T-helper 2 cell (primary cell): Measurements from ENCODE around the gene ZNF749.
A peak's percentile ranks its signal among the peaks of the same experiment; 100 is the strongest.

Source experiments
- DNase-seq, 5 experiments: peaks; one replicate each; pipeline versions ENCODE4 v3.0.0 to v3.0.0-alpha.2; 2012 to 2022
- total RNA-seq, 2 donors: gene quantifications; one replicate each; lab custom pipeline; 2026; lab: John Stamatoyannopoulos, UW

ZNF749 gene
- 5.6 to 13.9 reads per million in 2 donors for total RNA-seq

DNA sequence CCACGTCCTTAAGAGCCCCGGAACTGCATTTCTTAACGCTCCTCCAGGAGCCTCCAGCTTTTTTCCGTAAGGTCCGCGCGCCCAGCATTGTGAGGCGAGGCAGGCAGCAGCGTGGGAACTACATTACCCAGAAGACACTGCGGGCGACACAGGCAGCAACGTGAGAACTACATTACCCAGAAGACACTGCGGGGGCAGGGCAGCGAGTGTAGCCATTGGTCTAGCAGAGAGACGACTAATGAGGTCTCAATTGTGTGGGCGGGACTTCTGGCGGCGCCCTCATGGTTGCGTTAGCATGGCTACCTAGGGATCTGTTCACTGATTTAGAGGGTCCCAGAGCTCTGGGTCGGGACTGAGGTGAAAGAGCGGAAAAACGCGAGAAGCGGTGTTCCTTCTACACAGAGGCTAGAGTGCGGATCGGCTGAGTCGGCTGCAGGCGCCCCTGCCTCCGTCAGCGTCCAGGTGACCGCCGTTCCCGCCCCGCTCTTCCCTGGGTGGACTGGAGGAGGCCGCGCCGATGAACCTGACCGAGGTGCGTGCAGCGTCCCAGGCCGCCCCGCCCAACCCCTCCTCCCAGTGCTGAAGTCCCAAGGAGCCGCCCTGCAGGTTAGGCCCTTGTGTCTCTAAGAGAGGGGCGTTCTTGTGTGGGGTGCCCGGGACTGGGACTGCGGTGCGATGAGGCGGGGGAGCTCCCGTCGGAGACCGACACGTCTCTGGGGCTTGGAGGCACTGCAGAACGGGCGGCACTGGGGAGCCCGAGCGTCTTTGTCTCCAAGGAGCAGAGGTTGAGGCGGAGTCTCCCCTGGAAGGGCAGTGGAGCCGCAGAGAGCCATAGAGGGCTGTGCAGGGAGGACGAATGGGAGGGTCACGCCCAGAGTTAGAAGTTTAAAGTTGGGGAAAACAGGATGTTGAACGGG, at the start of gene ZNF749:
ZNF749 (plus strand) TSS at position 264 of the 917 bp plus-strand sequence; CDS start at position 518, 254 bp downstream.
- peak; percentile 75 to 98 (median 95) for DNase-seq

DNA sequence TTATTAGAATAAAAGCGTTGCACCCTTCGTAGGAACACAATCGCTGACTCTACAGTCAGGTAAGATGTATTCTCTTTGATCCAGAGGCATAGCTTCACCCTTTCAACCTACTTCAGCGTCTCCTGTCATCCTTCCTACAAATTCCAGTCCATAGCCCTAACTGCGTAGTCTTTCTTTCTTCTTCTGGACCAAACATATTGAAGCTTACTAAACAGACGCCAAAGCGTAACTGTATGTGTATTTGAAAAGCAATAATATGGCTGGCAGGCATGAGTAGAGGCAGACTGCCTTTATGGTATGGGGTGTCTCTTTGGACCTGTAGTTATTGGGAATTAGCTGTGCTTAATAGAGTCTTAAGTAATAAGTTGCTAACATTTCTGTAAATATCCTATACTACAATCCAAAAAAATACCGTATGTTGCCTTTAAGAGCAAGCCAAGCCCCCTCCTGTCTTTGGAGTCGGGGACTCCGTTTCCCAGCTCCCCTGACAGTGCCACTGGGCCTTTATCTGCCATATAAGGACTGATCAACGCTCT, 45.9 kb upstream of the ZNF749 start:
- no peak for DNase-seq

DNA sequence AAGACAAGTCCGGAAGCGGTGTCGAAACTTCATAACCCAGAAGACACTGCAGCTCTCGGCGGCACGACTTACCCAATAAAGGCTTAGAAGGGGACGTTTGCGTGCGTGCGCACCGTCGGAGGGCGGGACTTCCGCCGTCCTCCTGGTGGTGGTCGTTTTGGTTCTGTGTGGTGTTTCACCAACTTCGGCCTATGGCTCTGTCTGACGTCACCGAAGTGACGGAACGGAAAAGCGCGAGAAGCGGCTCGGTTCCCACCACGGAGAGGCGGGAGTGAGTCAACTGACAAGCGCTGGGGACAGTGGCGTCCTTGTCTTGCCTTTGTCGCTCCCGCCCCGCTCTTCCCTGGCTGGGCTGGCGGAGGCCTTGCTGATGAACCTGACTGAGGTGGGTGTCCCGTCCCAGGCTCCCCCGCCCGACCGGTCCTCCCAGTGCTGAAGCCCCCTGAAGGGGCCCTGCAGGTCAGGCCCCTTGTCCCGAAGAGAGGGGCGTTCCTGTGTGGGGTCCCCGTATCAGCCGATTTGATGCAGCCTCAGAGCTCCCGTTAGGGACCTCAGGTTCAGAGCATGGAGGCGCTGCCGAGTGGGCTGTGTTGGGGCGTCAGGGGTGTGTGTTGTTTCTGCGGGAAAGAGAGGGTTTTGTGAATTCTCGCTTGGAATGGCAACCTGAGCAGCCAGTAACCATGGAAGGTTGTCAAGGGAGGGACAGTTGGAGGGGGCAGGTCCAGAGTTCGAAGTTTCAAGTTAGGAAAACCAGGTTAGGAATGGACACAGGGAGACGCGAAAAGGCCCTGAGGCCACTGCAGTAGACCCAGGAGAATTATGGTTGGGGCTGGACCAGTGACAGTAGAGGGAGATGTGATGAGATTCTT, 45.2 kb upstream of the ZNF749 start, which contains the start of gene ZNF548:
ZNF548 (plus strand) TSS at position 125 of the 869 bp plus-strand sequence; CDS start at position 371, 246 bp downstream.
- DNase-seq, result peak; percentile 93 to 99 (median 97)

DNA sequence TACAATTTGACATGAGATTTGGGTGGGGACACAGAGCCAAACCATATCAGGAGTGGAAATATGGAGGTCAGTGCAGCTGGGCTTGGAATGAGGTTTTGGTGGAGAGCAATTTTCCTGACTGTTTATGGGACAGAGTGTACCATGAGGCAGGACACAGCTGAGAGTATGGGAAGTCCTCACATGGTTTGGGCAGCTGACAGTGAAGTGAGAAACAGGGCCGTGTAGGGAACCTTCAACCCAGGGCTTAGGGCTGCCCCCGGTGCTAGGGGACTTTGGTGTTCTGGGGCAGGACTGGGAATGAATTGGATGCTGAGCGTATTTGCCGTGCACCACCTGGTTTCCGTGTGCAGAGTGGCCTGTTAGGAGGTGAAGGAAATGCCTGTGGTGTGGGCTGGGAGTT, 39.4 kb upstream of the ZNF749 start:
- no peak for DNase-seq

DNA sequence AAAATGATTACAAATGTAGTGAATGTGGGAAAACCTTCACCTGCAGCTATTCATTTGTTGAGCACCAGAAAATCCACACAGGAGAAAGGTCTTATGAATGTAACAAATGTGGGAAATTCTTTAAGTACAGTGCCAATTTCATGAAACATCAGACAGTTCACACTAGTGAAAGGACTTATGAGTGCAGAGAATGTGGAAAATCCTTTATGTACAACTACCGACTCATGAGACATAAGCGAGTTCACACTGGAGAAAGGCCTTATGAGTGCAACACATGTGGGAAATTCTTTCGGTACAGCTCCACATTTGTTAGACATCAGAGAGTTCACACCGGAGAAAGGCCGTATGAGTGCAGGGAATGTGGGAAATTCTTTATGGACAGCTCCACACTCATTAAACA, 36.3 kb upstream of the ZNF749 start:
- DNase-seq, result no peak

DNA sequence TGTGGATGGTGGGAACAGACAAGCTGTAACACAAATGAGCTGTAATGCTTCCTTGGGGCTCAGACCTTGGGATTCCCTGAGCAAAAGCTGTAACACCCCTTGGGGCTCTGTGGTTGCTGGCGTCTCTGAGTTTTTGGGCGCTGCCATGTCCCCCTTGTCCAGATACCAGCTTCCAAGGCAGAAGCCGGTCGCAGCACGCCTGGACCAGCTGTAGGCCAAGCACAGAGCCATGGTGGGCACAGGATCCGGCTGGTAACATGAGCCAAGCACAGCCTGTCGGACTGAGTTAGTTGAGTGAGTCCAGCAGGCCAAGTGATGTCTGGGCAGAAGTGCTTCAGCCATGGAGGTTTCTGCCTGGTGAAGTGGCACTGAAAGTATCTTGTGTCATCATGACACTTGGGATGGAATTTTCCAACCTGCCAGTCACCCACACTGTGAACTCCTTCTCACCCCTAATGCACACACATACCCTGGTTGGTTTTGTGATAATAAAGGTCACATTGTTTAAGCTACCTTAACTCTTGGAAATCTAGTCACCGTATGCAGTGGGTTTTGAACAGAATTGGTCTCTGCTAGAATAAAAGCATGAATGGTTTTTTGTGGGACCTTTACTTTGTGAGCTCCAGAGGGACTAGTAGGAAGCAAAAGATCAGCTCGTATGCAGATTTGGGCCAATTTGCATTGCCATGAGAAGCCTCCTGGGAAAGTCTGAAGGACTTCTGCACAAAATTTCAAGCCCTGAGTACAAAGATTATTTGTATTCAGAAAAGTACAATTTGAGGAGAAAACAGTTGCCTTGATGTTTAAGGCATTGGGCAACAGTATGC, 31.2 kb upstream of the ZNF749 start:
- DNase-seq, result no peak

DNA sequence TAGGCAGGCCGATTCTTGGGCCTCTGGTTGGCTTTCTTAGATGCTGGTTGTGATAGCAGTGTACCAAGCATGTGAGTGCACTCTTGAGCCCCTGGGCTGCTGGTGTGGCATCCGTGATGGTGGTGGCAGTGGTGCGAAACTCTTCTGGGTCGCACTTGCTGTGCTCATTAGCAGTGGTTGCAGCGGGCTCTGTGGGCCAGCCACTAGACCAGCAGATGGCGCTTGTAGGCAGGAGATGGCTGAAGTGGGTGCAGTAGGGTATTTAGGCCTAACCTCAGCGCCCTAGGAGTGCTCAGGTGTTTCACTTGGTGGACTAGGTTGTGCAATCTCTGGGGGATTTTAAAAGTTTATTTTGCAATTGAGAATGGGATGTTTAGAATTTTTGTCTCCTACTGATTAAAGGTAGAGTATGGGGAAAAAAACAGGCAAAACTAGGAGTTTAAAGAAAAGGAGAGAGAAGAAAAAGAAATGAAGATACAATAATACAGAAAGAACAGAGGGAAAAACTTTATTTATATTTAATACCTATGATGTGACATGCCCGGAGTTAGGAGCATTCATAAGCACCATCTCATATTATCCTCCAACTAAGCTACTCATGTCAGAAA, 28.5 kb upstream of the ZNF749 start:
- peak; percentile 21 to 69 (median 47) for DNase-seq

DNA sequence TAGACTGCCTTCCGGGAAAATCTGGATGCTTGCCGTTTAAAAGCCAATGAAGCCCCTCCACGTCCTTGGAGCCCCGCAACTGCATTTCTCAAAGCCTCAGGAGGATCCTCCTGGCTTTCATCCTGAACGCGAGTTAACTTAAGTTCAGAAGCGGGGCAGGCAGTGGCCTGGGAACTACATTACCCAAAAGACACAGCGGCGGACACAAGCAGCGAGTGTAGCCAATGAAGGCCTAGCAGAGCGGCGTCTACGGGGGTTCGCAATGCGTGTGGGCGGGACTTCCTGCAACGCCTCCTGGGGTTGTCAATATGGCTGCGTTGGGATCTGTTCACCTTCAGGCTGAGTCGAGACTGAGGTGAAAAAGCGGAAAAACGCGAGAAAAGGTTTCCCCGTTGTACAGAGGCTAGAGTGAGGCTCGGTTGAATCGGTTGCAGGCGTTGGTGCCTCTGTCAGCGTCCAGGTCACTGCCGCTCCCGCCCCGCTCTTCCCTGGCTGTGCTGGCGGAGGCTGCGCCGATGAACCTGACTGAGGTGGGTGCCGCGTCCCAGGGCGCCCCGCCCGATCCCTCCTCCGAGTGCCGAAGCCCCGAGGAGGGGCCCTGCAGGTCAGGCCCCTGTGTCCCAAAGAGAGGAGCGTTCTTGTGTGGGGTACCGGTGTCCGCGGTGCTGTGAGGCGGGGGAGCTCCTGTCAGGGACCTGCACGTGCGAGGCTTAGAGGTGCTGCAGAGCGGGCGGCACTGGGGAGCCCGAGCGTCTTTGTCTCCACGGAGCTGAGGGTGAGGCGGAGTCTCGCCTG, 24.1 kb upstream of the ZNF749 start, which contains the start of gene ZNF17:
ZNF17 (plus strand) TSS at position 285 of the 795 bp plus-strand sequence. CDS start 2,455 bp downstream, outside the sequence.
- DNase-seq, result peak; percentile 77 to 96 (median 89)

DNA sequence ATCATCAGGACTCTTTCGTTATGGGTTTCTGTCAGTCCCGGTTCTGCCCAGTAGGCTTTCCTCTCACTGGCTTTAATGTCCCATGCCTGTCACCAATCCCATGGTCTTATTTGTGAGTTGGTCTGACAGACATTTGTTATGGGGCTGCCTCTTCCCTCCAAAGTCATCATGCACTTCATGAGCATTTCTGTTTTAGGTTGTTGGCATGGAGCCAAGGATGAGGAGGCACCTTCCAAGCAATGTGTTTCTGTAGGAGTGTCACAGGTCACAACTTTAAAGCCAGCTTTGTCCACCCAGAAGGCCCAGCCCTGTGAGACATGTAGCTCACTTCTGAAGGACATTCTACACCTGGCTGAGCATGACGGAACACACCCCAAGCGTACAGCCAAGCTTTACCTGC, 15.7 kb upstream of the ZNF749 start:
- DNase-seq, result no peak

DNA sequence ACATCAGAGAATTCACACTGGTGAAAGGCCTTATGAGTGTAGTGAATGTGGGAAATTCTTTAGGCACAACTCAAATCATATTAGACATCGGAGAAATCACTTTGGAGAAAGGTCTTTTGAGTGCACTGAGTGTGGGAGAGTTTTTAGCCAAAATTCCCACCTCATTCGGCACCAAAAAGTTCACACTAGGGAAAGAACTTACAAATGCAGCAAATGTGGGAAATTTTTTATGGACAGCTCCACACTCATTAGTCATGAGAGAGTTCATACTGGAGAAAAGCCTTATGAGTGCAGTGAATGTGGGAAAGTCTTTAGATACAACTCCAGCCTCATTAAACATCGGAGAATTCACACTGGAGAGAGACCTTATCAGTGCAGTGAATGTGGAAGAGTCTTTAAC, 14.1 kb upstream of the ZNF749 start:
- DNase-seq, result no peak

DNA sequence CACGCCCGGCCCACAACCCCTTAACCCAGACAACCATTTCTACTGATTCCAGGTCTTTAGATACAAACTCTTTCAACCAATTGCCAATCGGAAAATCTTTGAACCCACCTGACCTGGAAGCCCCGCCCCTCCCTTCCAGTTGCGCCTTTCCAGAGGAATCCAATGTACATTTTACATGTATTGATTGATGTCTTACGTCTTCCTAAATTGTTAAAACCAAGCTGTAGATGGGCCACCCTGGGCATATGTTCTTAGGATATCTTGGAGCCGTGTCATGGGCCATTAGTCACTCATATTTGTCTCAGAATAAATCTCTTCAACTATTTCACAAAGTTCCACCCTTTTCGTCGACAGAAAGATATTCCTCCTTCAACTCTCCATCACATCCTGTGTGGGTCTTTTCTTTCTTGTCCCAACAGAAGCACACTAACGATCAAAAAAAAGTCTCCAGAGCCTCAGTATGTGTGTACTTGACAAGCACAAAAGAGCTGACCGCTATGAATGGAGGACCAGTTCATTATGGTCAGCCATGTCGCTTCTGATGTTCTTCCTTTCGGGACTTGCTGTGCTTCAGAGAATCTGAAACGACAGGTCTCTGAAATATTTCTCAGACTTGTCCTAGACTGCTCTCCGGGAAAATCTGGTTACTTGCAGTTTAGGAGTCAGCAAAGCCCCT, 601 bp upstream of the ZNF749 start:
- no peak for DNase-seq

DNA sequence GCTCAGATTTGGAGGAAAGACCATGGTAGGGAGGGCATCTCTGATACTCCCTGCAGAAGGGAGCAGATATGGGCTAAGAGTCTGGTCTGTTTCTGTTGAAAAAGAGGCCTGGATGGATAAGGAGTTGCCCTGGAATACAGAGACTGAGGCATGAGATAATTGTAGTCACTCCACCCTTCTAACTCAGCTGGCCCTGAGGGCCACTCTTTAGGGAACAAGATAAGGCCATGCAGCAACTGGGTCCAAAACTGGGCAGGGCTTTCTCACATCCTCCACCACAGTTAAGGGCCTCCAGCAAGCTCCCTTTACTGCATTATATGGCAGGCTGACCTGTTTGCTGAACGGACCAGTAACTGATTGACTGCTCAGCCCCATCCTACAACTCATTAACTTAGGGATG, 1.3 kb downstream of the ZNF749 start:
- no peak for DNase-seq

DNA sequence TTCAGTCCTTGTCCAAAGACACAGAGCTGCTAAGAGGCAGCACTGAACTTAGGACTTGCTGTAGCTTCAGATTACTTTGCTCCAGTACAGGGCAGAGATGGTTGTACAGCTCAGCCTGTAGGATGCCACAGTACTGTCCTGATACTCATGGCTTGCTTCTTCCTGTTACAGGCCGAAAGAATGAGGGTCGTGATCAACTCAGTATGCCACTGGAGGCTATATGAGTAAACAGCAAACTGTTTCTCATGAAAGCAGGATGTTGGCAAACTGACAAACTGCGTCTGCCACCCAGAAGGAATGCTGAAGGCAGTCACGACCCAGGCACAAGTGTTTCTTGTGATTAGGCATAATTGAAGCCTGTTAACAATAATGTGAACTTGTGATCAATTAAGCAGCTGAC, 2.8 kb downstream of the ZNF749 start:
- DNase-seq, result no peak

DNA sequence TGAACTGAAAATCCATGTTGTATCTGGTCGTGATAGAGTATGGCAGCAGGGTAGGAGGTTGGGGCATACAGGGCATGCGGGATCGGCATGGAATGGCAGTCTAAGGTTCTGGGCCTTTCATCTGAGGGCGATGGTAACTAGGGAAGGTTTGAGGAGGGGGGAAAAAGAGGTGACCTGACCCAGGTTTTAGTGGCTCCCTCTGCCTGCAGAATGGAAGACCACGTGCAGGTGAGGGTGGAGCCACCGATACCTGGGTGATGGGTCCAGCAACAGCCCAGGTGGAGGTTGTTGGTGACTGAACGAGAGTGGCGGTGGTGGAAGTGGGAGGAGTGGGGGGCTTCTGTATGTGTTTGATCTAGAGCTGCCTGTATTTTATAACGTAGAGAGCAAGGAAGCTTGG, 3.8 kb downstream of the ZNF749 start:
- DNase-seq, result no peak

DNA sequence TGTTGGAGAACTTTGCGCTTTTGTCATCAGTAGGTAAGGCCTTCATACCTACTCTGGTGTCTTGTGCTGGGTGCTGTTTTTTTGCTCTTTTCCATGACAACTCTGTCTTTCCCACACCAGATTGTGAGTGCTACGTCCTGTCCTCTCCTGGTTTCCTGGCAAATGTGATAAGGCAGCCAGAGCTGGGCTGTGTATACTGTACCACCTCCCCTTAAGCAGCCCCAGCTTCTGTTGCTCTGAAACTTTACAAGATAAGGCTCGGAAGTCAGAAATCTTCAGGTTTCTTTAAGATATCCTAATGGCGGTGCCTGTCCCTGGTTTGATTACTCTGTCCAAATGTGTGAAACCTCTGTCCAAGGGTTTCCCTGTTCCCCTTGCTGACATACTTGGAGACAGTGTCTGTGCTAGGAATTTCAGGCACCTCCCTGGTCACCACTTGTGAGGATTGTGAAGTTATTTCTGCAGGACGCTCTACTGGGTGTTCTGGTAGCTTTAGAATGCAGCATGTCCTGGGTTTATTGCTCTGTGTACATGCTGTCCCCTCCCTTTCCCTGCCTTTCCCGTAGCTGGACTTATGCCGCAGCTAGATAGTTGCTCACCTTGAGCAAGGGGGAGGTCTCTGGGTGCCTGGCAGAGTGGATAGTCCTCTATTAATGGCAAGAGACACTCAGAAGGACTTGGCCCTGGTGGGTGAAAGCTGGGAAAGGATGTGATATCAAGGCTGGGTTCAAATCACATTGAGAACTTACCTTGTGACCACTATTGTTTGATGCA, 7.0 kb downstream of the ZNF749 start:
- no peak for DNase-seq

DNA sequence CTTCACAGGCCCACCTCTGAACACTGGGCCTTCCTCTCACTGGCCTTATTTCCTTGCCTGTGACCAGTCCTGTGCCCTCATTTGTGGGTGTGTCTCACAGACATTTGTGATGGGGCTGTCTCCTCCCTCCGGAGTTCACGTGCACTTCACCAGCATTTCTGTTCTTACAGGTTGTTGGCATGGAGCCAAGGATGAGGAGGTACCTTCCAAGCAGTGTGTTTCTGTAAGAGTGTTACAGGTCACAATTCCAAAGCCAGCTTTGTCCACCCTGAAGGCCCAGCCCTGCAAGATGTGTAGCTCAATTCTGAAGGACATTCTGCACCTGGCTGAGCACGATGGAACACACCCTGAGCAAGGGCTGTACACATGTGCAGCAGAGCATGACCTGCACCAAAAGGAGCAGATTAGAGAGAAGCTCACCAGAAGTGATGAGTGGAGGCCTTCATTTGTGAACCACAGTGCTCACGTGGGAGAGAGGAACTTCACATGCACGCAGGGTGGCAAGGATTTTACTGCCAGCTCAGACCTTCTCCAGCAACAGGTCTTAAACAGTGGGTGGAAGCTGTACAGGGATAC, 8.1 kb downstream of the ZNF749 start:
- DNase-seq, result no peak

DNA sequence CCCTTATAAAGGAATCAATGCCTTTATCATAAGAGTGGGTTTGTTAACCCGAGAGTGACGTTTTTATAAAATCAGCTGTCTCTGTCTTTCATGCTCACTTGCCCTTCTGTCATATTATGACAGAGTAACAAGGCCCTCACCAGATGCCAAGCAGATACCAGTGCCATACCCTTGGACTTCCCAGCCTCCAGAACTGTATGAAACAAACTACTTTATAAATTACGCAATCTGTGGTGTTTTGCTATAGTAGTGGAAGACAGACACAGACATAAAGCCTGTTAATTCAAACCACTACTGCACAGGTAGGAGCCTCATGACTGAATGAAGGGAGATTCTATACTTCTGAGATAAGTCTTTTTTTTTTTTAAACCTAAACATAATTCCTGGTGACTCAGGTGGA, 17.2 kb downstream of the ZNF749 start:
- no peak for DNase-seq

DNA sequence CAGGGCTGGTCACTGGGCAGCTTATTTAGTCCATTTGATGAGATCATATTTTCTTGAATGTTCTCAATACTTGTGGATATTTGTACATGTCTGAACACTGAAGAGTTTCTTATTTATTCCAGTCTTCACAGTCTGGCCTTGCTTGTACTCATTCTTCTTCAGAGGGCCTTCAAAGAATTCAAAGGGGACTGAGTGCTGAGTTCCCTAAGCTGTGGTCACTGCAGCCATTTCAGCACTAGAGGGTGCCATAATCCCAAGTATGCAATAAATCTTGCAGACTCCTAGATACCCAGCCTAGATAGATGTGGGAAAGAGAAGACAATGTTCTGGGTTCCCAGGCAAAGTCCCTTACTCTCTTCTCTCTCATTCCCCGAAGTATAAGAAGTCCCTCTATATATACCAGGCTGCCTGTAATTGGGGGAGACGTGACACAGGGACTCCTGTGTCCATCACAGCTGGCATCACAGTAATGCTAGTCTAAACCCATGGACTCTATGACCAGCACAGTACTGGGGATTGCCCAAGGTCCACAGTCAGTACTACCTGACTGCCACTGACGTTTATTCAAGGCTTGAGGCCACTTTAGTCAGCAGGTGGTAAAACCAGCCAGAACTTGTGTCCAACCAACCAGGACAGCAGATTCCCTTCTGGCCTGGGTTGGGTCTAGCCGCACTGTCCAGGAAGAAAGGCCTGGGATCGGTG, 30.7 kb downstream of the ZNF749 start:
- peak in 1 of 5 experiments; percentile 59 for DNase-seq
